CMK (cell line): ENCODE data around the gene ADM.

ENCODE experiments used
- DNase-seq: peaks from one replicate; pipeline ENCODE4 v3.0.0-alpha.2; 2010; ENCODE audit warnings: low read depth

The ADM gene

DNA sequence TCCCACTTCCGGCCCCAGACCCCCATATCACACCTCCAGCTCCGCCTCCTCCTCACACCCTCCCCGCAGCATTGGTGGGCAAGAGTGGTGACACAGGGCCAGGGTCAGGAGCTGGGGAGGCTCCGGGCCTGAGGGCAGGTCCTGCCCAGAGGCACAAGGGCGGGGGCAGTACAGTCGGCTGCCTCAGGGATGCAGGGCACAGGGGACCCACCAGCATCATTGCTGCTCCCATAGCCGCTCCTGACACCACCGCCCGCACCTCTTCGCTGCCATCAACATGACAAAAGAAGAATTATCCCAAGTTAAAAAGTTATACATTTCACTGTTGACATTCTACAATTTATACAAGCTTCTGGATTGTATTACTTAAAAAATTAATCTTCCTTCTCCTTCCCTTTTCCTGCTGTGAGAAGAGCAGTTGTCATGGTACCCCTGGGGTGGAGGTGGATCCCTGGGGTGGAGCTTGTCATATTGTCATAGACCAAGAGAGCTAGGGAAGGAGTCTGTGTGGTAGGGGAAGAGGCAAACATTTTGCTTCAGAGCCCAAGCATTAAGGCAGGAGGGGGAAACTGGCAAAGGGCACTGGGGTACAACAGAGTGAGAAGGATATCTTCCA, 15.0 kb upstream of the ADM start:
- DNase-seq = no peak

DNA sequence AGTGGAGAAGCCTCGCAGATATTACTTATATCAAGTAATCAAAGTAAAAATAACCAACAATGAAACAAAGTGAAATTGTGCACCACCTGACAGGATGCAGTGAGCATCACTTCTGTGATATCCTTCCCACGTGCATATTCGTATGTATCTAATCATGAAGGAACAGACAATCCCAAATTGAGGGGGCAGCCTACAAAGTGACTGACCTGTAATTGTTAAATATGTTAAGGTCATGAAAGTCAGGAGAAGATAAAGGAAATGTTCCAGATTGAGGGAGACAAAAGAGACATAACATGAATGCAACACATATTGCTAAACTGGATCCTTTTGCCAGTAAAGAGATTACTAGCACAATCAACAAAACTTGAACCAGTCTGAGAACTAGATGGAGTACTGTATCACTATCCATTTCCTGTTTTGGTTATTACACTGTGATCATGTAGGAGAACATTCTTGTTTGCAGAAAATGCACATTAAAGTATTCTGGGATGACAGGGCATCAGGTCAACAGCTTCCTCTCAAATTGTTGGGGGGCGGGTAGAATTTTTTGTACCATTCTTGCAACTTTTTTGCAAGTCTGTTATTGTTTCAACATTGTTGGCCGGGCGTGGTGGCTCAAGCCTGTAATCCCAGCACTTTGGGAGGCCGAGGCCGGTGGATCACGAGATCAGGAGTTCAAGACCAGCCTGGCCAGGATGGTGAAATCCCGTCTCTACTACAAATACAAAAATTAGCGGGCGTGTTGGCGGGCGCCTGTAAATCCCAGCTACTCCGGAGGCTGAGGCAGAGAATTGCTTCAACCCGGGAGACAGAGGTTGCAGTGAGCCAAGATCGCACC, 12.9 kb upstream of the ADM start:
- no peak for DNase-seq

- no peak for DNase-seq
These were observed 11.2 kb upstream of the ADM start, which contains the start of gene SBF2 for GRCh38 chr11:10293423-10294289. Gene SBF2 (minus strand): TSS chr11:10294219. CDS start chr11:10294069, 150 bp downstream.

DNA sequence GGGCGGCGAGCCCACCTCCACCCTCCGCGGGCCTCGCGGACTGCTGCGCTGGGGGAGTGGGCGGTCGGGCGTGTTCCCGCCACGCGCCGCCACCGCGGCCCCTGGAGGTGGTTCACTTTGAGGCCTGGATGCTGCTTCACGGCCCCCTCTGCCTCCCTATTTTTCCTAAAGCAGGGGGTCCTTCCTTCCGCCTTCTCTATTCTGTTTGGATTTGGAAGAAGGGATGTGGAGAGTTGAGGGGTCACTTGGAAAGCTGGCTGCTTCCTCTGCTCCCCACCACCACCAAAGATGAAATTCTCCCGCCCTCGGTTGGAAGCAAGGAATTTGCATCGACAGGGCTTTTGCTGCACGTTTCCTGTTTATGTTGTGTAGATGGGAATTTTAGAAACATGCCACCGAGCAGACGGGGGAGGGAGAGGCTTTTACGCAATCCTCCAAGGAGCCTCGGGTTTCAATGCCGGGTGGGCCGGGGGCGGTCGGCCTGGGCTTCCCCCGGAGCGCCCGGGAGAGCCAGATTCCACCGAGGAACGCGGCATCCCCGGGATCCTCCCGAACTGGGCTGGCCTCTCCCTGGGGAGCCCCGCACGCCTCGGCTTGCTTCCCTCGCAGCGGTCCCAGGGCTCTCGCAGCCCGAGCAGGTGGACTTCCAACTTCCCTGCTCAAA, 10.5 kb upstream of the ADM start:
- DNase-seq = no peak

DNA sequence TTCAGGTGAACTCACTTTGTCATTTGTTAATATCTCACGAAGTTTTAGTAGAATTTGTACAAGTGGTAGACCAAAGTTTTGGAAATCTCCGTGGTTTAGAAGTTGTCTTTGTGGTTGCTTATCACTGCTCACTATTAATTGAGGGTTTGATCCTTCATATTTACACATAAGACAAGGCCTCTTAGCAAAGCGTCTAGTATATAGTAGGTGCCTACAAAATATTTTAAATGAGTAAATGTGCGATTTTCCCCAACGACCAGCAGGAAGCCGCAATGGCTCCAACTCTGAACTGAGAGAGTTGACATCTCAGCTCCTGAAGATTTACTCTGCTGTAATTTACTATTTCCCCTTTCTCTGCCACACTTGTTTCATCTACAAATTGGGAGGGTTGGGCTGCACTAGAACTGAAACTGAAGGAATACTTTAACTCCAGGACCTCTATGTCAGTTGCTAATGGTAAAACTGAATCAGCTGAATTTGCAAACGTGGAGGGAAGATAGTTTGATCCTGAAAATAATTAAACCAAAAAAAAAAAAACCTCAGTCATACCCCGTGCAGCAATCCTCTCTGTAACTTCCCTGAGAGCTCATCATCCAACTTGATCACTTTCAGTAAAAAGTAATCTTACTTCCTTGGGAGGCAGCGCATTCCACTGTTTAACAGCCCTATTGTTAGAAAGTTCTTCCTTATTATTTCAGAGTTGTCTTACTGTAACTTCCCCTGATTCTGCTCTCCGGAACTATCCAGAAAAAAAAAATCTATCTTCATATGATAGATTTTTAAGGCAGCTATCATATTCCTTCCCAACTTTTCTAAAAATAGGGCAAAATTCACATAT, 9.6 kb upstream of the ADM start:
- DNase-seq = no peak

GRCh38 chr11:10298342-10298741, 6.5 kb upstream of the ADM start:
- no peak for DNase-seq

GRCh38 chr11:10301656-10302358, 3.1 kb upstream of the ADM start:
- no peak for DNase-seq

GRCh38 chr11:10302359-10302743, 2.5 kb upstream of the ADM start:
- no peak for DNase-seq

DNA sequence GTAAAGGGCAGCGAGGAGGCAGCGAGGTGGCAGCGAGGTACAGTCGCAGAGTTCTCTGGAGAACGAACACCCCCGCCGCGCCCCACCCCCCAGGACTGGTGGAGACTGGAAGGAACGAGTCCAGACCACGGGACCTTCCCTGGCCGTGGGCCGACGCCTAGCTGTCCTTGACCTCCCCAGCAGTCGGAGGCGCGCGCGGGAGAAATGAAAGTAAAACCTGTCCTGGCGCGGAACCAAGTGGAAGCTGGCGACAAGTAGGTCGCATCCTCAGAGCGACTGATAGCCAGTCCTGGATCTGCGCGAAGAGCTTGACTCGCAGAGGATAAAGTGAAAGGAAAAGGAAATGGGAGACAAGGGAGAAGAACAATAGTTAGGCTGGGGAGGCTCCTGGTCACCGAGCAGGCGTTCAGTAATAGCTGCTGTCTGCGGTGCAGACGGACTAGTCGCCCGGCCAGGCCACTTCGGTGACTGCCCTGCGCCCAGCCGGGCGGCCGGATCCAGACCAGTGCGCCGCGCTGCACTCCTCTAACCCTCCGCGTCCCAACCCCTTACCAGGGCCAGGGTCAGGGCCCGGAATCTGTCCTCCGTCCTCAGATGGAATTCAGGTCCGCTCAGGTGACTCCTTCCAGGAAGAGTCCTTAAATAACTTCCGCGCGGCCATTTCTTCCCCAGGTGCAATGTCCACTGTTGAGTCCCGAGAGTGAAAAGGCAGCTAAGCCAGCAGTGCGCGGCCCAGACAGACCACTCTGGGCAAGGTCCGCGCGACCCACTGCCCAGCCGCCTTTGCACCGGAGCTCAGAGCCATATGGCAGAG, 1.9 kb upstream of the ADM start:
- DNase-seq = no peak

DNA sequence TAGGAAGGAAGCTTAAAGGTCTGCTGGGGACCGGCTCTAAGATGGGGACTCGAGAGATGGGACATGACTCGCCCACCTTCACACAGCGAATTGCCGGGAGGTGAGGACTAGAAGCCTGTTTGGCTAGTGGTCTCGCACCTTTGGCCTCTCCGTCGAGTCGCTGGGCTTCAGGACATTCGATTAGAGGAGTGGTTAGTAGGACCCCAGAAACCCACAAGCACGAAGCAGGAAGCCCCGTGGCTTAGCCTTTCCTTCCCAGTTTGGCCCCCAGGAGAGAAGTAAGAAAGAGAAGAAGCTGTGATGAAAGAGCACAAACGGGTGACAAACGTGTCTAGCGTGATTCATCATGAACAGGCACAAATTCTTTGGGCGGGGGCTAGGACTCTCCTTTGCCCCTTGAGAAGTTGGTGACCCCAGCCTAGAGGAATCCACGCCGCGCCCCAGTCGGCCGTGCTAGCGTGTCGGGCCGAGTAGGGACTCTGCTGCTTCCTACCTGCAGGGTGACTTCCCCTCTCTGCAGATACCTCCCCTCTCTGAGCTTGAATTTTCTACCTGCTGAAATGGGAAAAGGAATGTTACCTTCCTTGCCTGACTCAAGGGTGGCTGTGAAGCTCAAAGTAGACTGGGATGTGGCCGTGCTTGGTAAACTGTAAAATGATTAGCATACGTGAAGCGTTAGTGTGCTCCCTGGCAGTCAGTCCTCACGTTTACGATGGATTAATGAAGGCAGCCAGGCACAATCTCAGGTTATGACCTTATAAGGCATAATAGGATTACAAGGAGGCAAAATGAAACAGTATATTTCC, 1.1 kb upstream of the ADM start:
- DNase-seq = no peak

- DNase-seq = no peak
These were observed 540 bp downstream of the ADM start for GRCh38 chr11:10305262-10305963.

DNA sequence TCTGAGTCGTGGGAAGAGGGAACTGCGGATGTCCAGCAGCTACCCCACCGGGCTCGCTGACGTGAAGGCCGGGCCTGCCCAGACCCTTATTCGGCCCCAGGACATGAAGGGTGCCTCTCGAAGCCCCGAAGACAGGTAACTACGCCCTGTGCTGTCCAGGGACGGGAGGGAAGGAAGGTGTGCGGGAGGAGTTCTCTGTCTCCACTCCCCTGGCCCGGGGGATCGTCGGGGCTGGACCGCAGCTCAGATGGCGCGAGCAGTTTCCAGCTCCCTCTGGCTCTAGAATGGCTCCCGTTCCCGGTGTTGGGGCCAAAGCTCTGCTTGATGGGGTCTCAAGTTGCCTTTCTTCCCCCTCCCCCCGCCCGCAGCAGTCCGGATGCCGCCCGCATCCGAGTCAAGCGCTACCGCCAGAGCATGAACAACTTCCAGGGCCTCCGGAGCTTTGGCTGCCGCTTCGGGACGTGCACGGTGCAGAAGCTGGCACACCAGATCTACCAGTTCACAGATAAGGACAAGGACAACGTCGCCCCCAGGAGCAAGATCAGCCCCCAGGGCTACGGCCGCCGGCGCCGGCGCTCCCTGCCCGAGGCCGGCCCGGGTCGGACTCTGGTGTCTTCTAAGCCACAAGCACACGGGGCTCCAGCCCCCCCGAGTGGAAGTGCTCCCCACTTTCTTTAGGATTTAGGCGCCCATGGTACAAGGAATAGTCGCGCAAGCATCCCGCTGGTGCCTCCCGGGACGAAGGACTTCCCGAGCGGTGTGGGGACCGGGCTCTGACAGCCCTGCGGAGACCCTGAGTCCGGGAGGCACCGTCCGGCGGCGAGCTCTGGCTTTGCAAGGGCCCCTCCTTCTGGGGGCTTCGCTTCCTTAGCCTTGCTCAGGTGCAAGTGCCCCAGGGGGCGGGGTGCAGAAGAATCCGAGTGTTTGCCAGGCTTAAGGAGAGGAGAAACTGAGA, 1.4 kb downstream of the ADM start:
- DNase-seq = no peak

- DNase-seq = no peak
These were observed 2.1 kb downstream of the ADM start for GRCh38 chr11:10307022-10307399.

DNA sequence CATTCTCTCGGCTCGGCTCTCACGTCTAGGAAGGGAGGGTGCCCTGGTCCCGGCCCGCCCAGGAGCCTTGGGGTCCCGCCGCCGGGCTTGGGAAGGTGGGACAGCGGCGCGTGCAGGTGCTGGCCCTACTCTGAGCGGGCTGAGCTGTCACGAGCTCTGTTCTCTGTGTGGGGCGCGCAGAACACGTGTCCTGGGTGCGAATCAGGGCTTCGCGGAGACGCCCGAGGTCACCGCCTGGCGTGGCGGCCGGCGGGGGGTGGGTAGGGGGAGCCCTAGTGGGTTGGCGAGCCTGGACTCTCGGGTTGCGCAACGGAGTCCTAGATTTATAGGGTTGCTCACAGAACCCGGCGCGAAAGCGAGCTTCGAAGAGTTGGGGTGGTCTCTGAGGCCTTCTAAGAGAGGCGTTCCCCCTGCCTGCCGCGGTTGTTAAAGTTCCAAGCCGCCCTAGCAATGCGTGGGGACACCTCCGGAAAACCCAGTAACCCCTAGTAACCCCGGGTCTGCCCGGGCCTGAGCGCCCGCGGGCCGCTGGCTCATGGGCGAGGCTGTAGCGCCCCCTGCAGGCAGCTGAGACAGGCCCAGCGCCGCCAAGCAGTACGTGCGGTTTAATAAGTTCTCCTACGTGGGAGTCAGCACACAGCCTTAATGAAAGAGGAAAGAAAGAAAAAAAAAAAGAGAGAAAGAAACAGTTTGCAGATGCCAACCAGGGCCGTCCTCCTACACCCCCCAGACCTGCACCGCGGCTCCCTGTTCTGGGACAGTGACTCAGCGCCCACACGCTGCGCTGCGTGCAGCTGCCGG, 2.7 kb downstream of the ADM start:
- no peak for DNase-seq

DNA sequence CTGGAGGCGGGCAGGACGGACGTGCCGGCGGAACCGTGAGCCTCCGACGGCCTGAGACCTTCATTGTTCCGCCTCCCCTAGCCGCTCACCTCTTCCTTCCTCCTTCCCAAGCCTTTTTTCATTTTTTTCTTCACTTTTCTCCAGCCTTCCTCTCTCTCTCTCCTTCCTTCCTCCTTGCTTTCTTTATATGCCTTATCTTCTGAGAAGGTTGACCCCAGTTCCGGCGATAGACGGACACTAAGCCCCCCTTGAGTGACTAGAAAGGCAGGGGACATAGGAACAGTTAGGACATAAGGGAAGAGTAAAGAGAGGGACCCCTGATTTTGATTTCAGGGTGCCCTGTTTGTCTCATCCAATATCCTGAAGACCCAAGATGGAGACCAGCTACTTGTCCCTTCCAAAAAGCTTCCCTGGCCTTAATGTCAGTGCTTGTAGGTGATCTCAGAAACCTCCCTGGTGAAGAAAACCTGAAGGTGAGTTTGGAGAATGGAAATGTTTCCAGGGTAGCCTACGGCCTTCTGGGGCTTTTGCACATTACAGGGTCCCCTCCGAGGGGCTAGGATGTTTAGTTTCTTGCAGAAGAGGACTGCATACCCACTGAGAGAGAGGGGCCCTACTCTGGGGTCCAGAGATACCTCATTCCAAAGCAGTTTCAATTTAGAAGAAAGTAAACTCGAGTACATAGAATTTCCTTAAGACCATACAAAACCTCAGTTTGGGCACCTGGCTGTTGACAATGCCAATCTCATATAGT, 3.5 kb downstream of the ADM start:
- DNase-seq = no peak
